Spleen (tissue), 7 donors: ENCODE data around the gene TAP1.

Experiments
- CTCF ChIP-seq, 11 experiments: fragments of 200-600 bp in 7 of 11; fragments of 450-650 bp in 4 of 11; sonication (generic) in 4 of 11; IDR thresholded peaks in 8 of 11; conservative IDR thresholded peaks in 3 of 11; 1 replicate in 7 of 11; 2 replicates in 4 of 11; pipeline versions ENCODE4 v1.4.0 to v1.8.0; 2016 to 2021; ENCODE audit warnings: antibody characterized with exemption in 11 of 11, inconsistent platforms in 4 of 11, mild to moderate bottlenecking in 1 of 11
- POLR2AphosphoS5 ChIP-seq, 3 donors: sonication (generic); formaldehyde crosslinking; IDR thresholded peaks; one replicate each; pipeline ENCODE4 v1.5.1; 2017; ENCODE audit warnings: antibody characterized with exemption in 3 of 3
- donor health status: DM: no; HTN: no; CAD: no; lungs with moderate emphysema.
- donor health status: DM: no; HTN: no; CAD: no.
- donor health status: DM: no; HTN: no; CAD: no.

- TF ChIP-seq CTCF (IDR thresholded peaks at IDR 0.05 in 8 of 11, conservative IDR thresholded peaks at IDR 0.05 in 3 of 11) (no peak), POLR2AphosphoS5 (IDR thresholded peaks at IDR 0.05) (no peak)
Observed at GRCh38 chr6:32879691-32880090, 26.2 kb upstream of the TAP1 start.
